ENCODE measurements around the gene FAM98B. TPM values are rescaled to one million over a fixed set of nuclear protein-coding genes. Genes with fewer than 3 reads are reported as not detected.
A peak's percentile ranks its signal among the peaks of the same experiment; 100 is the strongest.

Gene FAM98B
- total RNA-seq, 6 experiments from 2014 or later = 30.8 to 44.9 (median 40.1) TPM

DNA sequence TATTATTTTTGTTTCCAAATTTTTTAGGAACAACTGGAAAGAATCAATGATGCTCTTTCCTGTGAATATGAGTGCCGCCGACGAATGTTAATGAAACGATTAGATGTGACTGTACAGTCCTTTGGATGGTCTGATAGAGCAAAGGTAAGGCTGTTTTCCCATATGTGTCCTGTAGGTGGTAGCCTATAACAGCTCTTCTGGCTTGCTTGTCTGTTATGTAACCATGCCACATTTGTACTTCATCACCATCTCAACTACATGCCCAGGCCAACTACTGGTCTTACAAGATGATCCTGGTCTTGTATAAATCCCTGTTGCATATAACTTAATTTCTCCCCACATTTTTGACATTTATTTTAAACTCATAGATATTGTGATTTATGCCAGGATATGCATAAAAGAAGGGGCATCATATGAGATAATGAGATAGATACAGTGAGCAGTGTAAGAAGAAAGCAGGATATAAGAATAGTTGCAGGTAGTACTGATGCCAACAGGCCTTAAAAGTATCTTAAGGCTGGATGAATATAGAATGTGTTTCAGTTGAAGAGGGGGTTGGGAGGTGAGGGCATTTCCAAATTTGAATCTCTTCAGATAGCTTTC lies 20.3 kb downstream of the FAM98B start:
- TF ChIP-seq, protein P1, sequence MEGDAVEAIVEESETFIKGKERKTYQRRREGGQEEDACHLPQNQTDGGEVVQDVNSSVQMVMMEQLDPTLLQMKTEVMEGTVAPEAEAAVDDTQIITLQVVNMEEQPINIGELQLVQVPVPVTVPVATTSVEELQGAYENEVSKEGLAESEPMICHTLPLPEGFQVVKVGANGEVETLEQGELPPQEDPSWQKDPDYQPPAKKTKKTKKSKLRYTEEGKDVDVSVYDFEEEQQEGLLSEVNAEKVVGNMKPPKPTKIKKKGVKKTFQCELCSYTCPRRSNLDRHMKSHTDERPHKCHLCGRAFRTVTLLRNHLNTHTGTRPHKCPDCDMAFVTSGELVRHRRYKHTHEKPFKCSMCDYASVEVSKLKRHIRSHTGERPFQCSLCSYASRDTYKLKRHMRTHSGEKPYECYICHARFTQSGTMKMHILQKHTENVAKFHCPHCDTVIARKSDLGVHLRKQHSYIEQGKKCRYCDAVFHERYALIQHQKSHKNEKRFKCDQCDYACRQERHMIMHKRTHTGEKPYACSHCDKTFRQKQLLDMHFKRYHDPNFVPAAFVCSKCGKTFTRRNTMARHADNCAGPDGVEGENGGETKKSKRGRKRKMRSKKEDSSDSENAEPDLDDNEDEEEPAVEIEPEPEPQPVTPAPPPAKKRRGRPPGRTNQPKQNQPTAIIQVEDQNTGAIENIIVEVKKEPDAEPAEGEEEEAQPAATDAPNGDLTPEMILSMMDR (IDR thresholded peaks at IDR 0.05) = peak; percentile 89
- Mint-ChIP-seq H3K4me1 (ENCODE audit: low read depth) (peaks cover 26% of the 10 kb centered on the region), H3K27ac (peak overlapping the region; percentile 20; the same call in 1 of the 2 replicates), H3K4me3 (no peak overlapping the region), H3K9me3 (no peaks in the 10 kb centered on the region), H3K36me3 (ENCODE audit: low read depth) (peaks cover 15% of the 10 kb centered on the region; the same call in 1 of the 2 replicates), H3K27me3 (ENCODE audit: insufficient read depth) (no peaks in the 10 kb centered on the region)
- DNase-seq = peak; percentile 72

DNA sequence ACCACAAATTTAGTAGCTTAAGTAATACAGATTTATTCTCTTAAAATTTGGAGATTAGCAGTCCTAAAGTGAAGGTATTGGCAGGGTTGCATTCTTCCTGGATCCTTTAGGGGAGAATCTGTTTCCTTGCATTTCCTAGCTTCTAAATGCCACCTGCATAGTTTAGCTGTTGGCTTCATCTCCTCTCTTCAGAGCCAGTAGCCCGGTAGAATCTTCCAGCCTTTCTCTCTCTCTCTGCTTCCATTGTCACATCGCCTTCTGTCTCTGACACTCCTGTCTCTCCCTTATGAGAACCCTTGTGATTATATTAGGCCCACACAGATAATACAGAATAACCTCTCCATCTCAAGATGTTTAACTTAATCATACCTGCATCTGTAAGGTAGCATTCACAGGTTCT lies 21.4 kb downstream of the FAM98B start:
- peaks cover 36% of the 10 kb centered on the region for H3K4me1 Mint-ChIP-seq (ENCODE audit: low read depth)
- no peaks in the 10 kb centered on the region for H3K9me3 Mint-ChIP-seq
- H3K4me3 Mint-ChIP-seq = no peak overlapping the region
- TF ChIP-seq, protein P1 (IDR thresholded peaks at IDR 0.05) = no peak
- DNase-seq = no peak
- H3K36me3 Mint-ChIP-seq (ENCODE audit: low read depth) = peaks cover 15% of the 10 kb centered on the region; the same call in 1 of the 2 replicates
- no peak overlapping the region for H3K27ac Mint-ChIP-seq
- H3K27me3 Mint-ChIP-seq (ENCODE audit: insufficient read depth) = no peaks in the 10 kb centered on the region

DNA sequence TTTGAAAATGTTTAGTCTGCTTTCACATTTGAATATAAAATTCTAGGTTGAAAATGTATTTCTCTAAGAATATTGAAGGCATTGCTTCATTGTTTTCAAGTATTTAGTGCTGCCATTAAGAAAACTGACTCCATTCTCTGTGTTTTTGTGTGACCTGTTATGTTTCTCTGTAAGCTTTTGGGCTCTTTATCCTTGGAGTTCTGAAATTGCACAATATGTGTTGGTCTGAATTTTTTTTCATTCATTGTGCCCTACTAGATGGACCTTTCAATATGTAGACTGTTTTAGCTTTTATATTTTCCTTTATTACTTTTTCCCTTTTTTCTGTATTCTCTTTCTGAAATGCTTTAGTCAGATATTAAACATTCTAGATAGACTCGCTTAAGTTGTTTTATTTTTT lies 22.2 kb downstream of the FAM98B start:
- Mint-ChIP-seq H3K4me3 (no peak overlapping the region), H3K27me3 (ENCODE audit: insufficient read depth) (no peaks in the 10 kb centered on the region), H3K9me3 (no peaks in the 10 kb centered on the region), H3K4me1 (ENCODE audit: low read depth) (peaks cover 33% of the 10 kb centered on the region), H3K27ac (no peak overlapping the region), H3K36me3 (ENCODE audit: low read depth) (peaks cover 16% of the 10 kb centered on the region; the same call in 1 of the 2 replicates)
- no peak for DNase-seq
- TF ChIP-seq, protein P1 (IDR thresholded peaks at IDR 0.05) = no peak

DNA sequence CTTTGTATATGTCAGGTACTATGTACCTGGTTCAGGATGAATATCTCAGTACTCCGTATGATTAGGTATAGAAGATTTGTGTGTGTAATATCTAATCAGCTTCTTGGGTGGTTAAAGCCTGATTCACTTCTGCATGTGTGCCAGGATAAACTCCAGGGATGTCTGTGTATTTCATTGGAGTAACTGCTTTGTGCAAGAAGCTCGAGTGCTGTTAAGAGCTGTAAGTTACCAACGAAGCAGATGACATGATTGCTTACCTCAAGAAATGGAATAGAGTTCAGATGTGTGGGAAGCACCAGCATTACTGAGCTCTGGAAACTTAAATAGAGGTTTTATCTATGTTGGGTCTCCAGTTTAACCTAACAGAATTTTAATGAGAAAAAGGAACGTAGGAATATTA lies 23.7 kb downstream of the FAM98B start:
- TF ChIP-seq, protein P1 (IDR thresholded peaks at IDR 0.05) = no peak
- peaks cover 28% of the 10 kb centered on the region; the same call in 1 of the 2 replicates for H3K36me3 Mint-ChIP-seq (ENCODE audit: low read depth)
- H3K27me3 Mint-ChIP-seq (ENCODE audit: insufficient read depth) = no peaks in the 10 kb centered on the region
- peaks cover 24% of the 10 kb centered on the region for H3K4me1 Mint-ChIP-seq (ENCODE audit: low read depth)
- no peak overlapping the region for H3K27ac Mint-ChIP-seq
- DNase-seq = no peak
- H3K9me3 Mint-ChIP-seq = no peaks in the 10 kb centered on the region
- no peak overlapping the region for H3K4me3 Mint-ChIP-seq

DNA sequence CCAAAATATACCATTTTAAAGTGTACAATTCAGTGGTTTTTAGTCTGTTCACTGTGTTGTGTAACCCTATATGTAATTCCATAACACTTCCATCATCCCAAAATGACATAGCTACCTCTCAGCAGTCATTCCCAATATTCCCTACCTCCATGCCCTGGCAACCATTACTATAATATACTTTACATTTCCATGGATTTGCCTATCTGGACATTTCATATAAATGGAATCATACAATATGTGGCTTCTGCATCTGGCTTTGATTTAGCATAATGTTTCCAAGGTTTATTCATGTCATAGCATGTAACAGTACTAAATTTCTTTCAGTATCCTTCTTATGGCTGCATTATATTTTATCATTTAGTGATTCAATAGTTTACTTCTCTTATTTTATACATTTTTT lies 25.3 kb downstream of the FAM98B start:
- no peak for DNase-seq
- TF ChIP-seq, protein P1 (IDR thresholded peaks at IDR 0.05) = no peak
- Mint-ChIP-seq H3K4me1 (ENCODE audit: low read depth) (peaks cover 21% of the 10 kb centered on the region), H3K27me3 (ENCODE audit: insufficient read depth) (no peaks in the 10 kb centered on the region), H3K4me3 (no peak overlapping the region), H3K27ac (no peak overlapping the region), H3K36me3 (ENCODE audit: low read depth) (peaks cover 26% of the 10 kb centered on the region; the same call in 1 of the 2 replicates), H3K9me3 (no peaks in the 10 kb centered on the region)

All from HFFc6 (cell line).